ENCODE data around the gene CAMK2D.

CAMK2D gene

GRCh38 chr4:113522433-113522832 is 239.1 kb downstream of the CAMK2D start:
- no peak for DNase-seq (ENCODE audit: low spot score)

GRCh38 chr4:113513382-113513781 is 248.2 kb downstream of the CAMK2D start:
- no peak for DNase-seq (ENCODE audit: low spot score)

- DNase-seq (ENCODE audit: low spot score), result no peak
These were observed 248.7 kb downstream of the CAMK2D start for GRCh38 chr4:113512880-113513279.

- no peak for DNase-seq (ENCODE audit: low spot score)
These were observed 249.6 kb downstream of the CAMK2D start for GRCh38 chr4:113511944-113512343.

GRCh38 chr4:113509851-113510250 is 251.7 kb downstream of the CAMK2D start:
- DNase-seq (ENCODE audit: low spot score), result no peak

GRCh38 chr4:113505044-113505443 is 256.5 kb downstream of the CAMK2D start:
- DNase-seq (ENCODE audit: low spot score), result no peak

- DNase-seq (ENCODE audit: low spot score), result no peak
These were observed 257.1 kb downstream of the CAMK2D start for GRCh38 chr4:113504422-113504821.

GRCh38 chr4:113503691-113504090 is 257.8 kb downstream of the CAMK2D start:
- DNase-seq (ENCODE audit: low spot score), result no peak

- no peak for DNase-seq (ENCODE audit: low spot score)
These were observed 258.6 kb downstream of the CAMK2D start for GRCh38 chr4:113502906-113503305.

- DNase-seq (ENCODE audit: low spot score), result no peak
These were observed 259.1 kb downstream of the CAMK2D start for GRCh38 chr4:113502476-113502875.

GRCh38 chr4:113500424-113500823 is 261.1 kb downstream of the CAMK2D start:
- no peak for DNase-seq (ENCODE audit: low spot score)

GRCh38 chr4:113499696-113500095 is 261.8 kb downstream of the CAMK2D start:
- DNase-seq (ENCODE audit: low spot score), result no peak

GRCh38 chr4:113499166-113499565 is 262.4 kb downstream of the CAMK2D start:
- DNase-seq (ENCODE audit: low spot score), result no peak

- no peak for DNase-seq (ENCODE audit: low spot score)
These were observed 264.2 kb downstream of the CAMK2D start for GRCh38 chr4:113497154-113497884.

GRCh38 chr4:113496698-113497097 is 264.8 kb downstream of the CAMK2D start:
- no peak for DNase-seq (ENCODE audit: low spot score)

- no peak for DNase-seq (ENCODE audit: low spot score)
These were observed 265.7 kb downstream of the CAMK2D start for GRCh38 chr4:113495790-113496189.

- DNase-seq (ENCODE audit: low spot score), result no peak
These were observed 278.4 kb downstream of the CAMK2D start for GRCh38 chr4:113483131-113483530.

- DNase-seq (ENCODE audit: low spot score), result no peak
These were observed 279.2 kb downstream of the CAMK2D start for GRCh38 chr4:113482325-113482724.

GRCh38 chr4:113481820-113482219 is 279.7 kb downstream of the CAMK2D start:
- DNase-seq (ENCODE audit: low spot score), result no peak

- no peak for DNase-seq (ENCODE audit: low spot score)
These were observed 281.4 kb downstream of the CAMK2D start for GRCh38 chr4:113480109-113480508.

- no peak for DNase-seq (ENCODE audit: low spot score)
These were observed 283.5 kb downstream of the CAMK2D start for GRCh38 chr4:113478032-113478431.

- DNase-seq (ENCODE audit: low spot score), result no peak
These were observed 284.7 kb downstream of the CAMK2D start for GRCh38 chr4:113476800-113477199.

GRCh38 chr4:113474017-113474416 is 287.5 kb downstream of the CAMK2D start:
- no peak for DNase-seq (ENCODE audit: low spot score)

- no peak for DNase-seq (ENCODE audit: low spot score)
These were observed 288.7 kb downstream of the CAMK2D start for GRCh38 chr4:113472864-113473263.
